Measurements from ENCODE around the gene AOC2. TPM values are rescaled to one million over a fixed set of nuclear protein-coding genes. Genes with fewer than 3 reads are reported as not detected.

Gene AOC2
- total and polyA plus RNA-seq, 2 of the 8 experiments (the other 6 are each of a cell fraction or from before 2014, with no cell fraction given), result 4.2 to 4.7 TPM

DNA sequence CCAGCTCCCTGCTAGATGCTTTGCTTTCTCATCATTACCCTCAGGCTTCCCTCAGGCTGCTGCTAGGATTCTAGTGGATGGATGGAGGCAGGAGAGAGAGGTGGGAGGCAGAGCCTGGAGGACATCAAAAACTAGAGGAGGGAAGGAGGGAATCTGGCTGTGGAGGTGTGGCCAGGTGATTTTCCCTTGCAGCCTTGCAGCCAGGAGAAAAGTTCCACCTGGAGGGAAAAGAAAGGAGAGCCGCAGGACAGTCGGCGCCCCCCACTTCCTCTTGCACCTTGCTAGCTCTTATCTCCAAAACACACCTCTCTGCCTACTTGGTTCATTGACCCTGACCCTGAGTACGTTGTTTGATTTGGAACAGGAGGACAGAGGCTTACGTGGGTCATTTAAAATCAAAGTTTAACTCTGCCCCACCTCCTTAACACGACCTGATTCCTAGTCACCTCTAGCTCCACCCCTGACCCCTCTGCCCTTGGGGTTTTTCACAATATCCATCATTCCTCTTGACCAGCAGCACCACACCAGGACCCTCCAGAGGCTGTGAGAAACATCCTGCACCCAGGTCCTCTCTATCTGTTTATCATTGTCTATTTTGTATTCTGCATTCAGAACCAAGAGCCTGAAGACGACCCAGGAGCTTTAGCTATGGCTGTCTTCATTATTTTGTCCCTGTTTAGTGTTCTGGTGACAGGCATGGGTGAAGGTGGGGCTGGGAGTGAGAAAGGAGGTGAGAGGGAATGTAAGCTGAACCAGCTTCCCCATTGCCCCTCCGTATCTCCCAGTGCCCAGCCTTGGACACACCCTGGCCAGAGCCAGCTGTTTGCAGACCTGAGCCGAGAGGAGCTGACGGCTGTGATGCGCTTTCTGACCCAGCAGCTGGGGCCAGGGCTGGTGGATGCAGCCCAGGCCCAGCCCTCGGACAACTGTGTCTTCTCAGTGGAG, 22.5 kb downstream of the AOC2 start:
- 90% methylated on average over 11 of the region's 12 CpGs; no CpG with 5 or more reads in 1 of the 2 experiments for WGBS, 2 experiments (ENCODE audit: extremely low coverage in 1 of 2, insufficient coverage in 1 of 2, insufficient read length in 1 of 2, insufficient replicate concordance in 2 of 2, low coverage in 1 of 2, low lambda C conversion rate in 2 of 2, missing lambda C conversion rate in 1 of 2)
- H3K23me2 ChIP-seq (ENCODE audit: low read depth, low read length), result no peaks in the 10 kb centered on the region
- H3K79me1 ChIP-seq (ENCODE audit: low read depth, low read length), result no peaks in the 10 kb centered on the region
- no peak overlapping the region for H2BK120ac ChIP-seq (replicated peaks; ENCODE audit: low read depth, low read length)
- ChIA-PET CTCF (ENCODE audit: partially characterized antibody) (interaction anchor here (1.1 to 2.3 kb wide), 4 partner anchors 23 to 71 kb away, joined by 4 to 10 read pairs (median 6); partner anchors contain the start of gene AOC2), POLR2A (ENCODE audit: partially characterized antibody) (interaction anchor here (1.1 to 1.5 kb wide), 3 partner anchors 21 to 131 kb away, joined by 3 to 5 read pairs (median 4); partner anchors contain the start of gene RPL27)
- H3K9me3 ChIP-seq (ENCODE audit: insufficient read depth in 2 of 2, low read depth in 1 of 2, low read length in 1 of 2), result peaks cover 2 to 10% of the 10 kb centered on the region in 2 experiments; a peak in 1 of 4 replicates
- no peak overlapping the region for H3K14ac ChIP-seq (ENCODE audit: insufficient read length)
- H3K4me1 ChIP-seq (replicated peaks in 1 of 4; ENCODE audit: control insufficient read depth in 3 of 4, insufficient read depth in 4 of 4, low read length in 3 of 4), result no peaks in the 10 kb centered on the region
- no peak overlapping the region for H3K18ac ChIP-seq (ENCODE audit: extremely low read depth, low read length)
- no peak overlapping the region for H2BK12ac ChIP-seq (ENCODE audit: low read depth, low read length)
- no peak overlapping the region for H3K4ac ChIP-seq (replicated peaks; ENCODE audit: insufficient read length, low read depth, low read length)
- H3K27ac ChIP-seq (ENCODE audit: low read depth, low read length), result no peak overlapping the region
- H2BK15ac ChIP-seq (ENCODE audit: low read length), result no peak overlapping the region
- H3K79me2 ChIP-seq (ENCODE audit: control insufficient read depth in 1 of 2, insufficient read depth in 2 of 2, low read length in 2 of 2), result no peaks in the 10 kb centered on the region
- no peak overlapping the region for H3K56ac ChIP-seq (replicated peaks; ENCODE audit: insufficient read length, low read depth, low read length)
- DNase-seq (ENCODE audit: low read depth in 1 of 2, low spot score in 2 of 2) (no peak), FAIRE-seq (no peak)
- H4K20me1 ChIP-seq (replicated peaks in 1 of 2; ENCODE audit: control insufficient read depth in 1 of 2, insufficient read depth in 2 of 2, low read length in 2 of 2), result no peaks in the 10 kb centered on the region
- no peak overlapping the region for H2AFZ ChIP-seq (ENCODE audit: low read length)
- H3K36me3 ChIP-seq (ENCODE audit: control insufficient read depth in 2 of 4, insufficient read depth in 4 of 4, low read length in 3 of 4), result no peaks in the 10 kb centered on the region
- no peak overlapping the region for H2BK20ac ChIP-seq (ENCODE audit: low read length)
- H2AK5ac ChIP-seq (ENCODE audit: low read depth, low read length), result no peak overlapping the region
- no peak overlapping the region for H3K4me2 ChIP-seq (ENCODE audit: insufficient read depth in 1 of 2, low read depth in 2 of 2, low read length in 2 of 2)
- no peak overlapping the region for H4K5ac ChIP-seq (ENCODE audit: insufficient read length, low read depth, low read length)
- no peak overlapping the region for H3K4me3 ChIP-seq (ENCODE audit: extremely low read depth in 1 of 4, insufficient read depth in 2 of 4, low read depth in 3 of 4, low read length in 4 of 4)
- no peak overlapping the region for H3K23ac ChIP-seq (ENCODE audit: insufficient read length)
- H3K27me3 ChIP-seq (replicated peaks in 1 of 4; ENCODE audit: control insufficient read depth in 3 of 4, extremely low read depth in 1 of 4, insufficient read depth in 3 of 4, low read length in 3 of 4), result no peaks in the 10 kb centered on the region
- no peak overlapping the region for H3K9ac ChIP-seq (replicated peaks in 1 of 4; ENCODE audit: extremely low read depth in 1 of 4, low read depth in 3 of 4, low read length in 3 of 4)
- TF ChIP-seq HDAC6 (IDR thresholded peaks at IDR 0.05; ENCODE audit: low read depth, low read length) (no peak), CTBP2 (IDR thresholded peaks at IDR 0.05; ENCODE audit: borderline replicate concordance, insufficient read depth, insufficient read length, low read length) (no peak), SIRT6 (IDR thresholded peaks at IDR 0.05; ENCODE audit: low read length) (no peak), SP4 (IDR thresholded peaks at IDR 0.05; ENCODE audit: low read length) (no peak)
- H4K8ac ChIP-seq (ENCODE audit: extremely low read depth, insufficient read depth, low read length), result no peak overlapping the region
- no peak overlapping the region for H4K91ac ChIP-seq (replicated peaks; ENCODE audit: insufficient read length, low read length)
- H2BK5ac ChIP-seq (ENCODE audit: low read depth, low read length), result no peak overlapping the region
